Superior temporal gyrus (tissue), 1 donor: Measurements from ENCODE around the gene SQOR.

Source experiments
- DNase-seq: peaks from one replicate; pipeline ENCODE4 v3.0.0-alpha.2; 2016; ENCODE audit errors: extremely low spot score

Gene SQOR

GRCh38 chr15:45660231-45660979 is 25.6 kb downstream of the SQOR start:
- no peak for DNase-seq

GRCh38 chr15:45662375-45662774 is 27.5 kb downstream of the SQOR start:
- no peak for DNase-seq

DNA sequence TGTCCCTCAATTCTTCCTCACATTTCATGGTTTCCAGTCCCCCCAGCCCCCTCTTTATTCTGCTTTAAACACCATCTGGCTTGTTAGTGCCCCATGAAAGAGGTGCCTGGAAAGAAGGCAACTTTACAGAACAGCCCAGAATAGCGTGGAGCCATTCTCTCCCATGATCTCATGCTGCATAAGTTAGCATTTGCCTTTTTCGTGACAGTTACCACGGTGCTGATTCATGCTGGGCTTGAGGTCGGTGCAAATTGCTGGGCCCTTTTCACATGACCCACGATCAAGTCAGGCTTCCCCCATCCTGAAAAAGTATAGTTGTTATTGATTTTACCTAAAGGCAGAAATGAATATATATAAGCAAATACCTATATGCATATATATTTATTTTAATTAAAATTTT is 29.6 kb downstream of the SQOR start:
- no peak for DNase-seq

DNA sequence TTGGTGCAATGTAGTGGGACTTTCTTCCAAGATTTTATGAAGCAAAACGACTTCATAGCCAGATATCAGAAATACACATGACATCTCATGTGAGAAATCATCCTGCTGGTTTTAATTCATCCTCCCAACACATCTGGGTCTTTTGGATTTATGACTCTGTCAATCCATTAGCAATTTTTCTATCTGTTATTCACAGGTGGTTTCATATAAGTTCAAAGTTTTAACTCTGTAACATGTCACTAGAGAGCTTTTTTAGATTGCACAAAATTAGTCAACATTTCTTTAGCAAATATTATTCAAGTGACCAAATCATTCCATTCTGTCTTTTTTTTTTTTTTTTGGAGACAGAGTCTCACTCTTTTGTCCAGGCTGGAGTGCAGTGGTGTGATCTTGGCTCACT is 30.4 kb downstream of the SQOR start:
- no peak for DNase-seq

DNA sequence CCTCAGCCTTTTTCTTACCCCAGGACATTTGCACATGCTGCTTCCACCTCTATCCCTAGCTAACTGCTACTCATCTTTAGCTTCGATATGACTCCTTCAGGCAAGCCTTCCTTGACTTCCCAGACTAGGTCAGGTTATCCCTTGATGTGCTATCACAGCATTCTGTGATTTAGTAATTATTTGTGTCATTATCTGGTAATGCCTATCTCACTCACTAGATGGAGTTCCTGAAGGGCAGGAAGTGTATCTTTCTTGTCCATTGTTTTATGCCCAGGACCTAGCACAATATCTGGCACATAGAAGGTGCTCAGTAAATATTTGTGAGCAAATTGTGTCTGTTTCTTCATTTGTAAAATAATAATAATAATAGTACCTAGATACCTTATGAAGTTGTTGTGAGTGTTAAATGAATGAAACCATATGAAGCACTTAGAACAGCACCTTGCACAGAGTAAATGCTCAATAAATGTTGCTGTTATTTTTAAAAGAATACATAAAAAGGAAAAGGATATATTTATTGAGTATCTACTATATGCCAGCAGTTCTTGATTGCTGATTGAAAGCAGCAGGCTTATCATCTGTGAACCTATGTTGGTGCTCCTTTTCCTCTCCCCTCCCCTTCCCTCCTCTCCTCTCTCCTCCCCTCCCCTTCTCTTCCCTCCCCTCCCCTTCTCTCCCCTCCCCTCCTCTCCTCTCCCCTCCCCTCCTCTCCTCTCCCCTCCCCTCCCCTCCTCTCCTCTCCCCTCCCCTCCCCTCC is 31.5 kb downstream of the SQOR start:
- no peak for DNase-seq

GRCh38 chr15:45667002-45667401 is 32.2 kb downstream of the SQOR start:
- DNase-seq = no peak

DNA sequence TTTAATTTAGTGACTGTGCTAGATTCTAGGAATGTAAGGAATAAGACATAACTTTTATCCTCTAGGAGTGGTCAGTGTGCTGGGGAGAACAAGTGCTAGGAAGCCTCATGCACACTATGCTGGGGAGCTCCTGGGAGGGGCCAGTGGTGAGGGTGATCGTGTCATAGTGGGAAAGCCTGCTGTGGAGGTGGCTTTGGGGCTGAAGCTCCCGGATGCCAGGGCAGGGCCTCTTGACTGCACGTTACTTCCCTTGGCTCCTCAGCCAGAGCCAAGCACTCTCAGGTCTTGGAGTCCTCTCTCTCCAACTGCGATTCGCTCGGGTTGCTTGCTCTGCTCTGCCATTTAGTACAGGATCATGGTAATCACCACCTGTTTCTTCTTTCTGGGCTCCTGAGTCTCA is 33.6 kb downstream of the SQOR start:
- DNase-seq = no peak

DNA sequence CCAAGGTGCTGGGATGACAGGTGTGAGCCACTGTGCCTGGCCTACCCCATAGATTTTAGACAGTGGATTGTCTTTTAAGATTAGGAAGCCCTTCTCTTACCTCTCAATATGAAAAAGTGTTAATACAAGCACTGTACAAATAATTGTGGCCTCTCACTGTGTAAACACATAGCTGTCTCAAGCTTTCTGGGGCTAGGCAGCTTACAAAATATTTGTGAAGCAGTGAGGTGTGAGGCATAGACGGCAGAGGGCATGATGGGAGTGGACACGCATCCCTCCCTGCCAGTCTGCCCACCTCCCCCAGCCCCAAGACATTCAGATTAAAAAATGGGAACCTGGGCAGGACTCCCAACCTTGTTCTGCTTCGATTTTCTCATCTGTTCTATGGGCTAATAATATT is 34.6 kb downstream of the SQOR start:
- no peak for DNase-seq

GRCh38 chr15:45670091-45670490 is 35.3 kb downstream of the SQOR start:
- no peak for DNase-seq

- no peak for DNase-seq
These were observed 35.7 kb downstream of the SQOR start for GRCh38 chr15:45670511-45670910.

DNA sequence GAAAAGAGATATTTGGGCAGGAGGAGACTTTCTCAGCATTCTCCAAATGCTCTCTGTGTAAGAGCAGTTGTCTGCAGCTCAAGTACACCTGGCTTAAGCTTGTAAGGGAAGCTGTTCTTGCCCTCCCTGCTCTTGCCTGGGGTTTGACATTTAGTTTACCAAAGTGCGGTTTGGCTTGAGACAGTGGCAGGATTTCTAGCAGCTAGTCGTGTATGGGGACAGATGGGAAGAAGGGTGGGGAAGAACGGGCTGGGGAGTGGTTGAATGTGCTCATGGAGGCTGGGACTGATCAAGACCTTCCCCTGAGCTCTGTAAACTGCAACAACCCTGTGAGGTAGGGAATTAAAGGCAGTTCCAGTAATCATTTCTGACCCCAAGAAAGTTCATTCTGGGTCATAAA is 39.8 kb downstream of the SQOR start:
- DNase-seq = no peak

- DNase-seq = no peak
These were observed 43.0 kb downstream of the SQOR start for GRCh38 chr15:45677797-45678196.

GRCh38 chr15:45678459-45679178 is 43.8 kb downstream of the SQOR start:
- DNase-seq = no peak

DNA sequence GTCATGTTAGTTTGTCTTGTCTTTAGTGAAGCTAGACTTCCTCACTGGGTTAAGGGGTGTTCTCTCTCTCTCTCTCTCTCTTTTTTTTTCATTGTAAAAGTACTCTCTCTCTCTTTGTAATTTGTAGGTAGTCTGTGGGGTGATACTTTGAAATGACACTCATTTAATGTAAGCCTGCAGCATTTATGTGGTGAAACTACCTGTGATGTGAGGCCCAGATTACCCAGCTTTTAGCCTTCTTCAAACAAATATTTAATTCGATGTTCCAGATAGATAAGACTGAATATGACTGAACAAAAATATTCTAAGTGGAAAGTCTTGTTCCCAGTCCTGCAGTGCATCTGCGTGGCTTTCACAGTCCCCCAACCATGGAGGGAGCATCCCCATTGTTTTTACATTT is 49.7 kb downstream of the SQOR start:
- no peak for DNase-seq

DNA sequence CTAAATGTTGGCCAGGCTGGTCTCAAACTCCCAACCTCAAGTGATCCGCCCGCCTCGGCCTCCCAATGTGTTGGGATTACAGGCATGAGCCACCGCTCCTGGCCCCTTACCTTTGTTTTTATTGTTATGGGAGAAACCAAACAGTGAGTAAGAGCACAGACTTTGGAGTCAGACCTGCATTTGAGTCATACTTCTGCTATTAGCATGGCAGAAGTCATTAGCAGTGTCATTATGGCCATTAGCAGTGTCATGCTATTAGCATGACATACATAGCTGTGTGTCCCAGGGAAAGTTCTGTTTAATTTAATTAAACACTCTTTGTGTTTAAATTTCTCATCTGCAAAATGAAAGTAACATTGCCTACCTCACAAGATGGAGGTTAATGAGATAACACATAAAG is 54.8 kb downstream of the SQOR start:
- DNase-seq = no peak

- no peak for DNase-seq
These were observed 55.9 kb downstream of the SQOR start for GRCh38 chr15:45690581-45691260.

- no peak for DNase-seq
These were observed 66.3 kb downstream of the SQOR start for GRCh38 chr15:45701108-45701507.

- no peak for DNase-seq
These were observed 67.2 kb downstream of the SQOR start for GRCh38 chr15:45702041-45702440.

- no peak for DNase-seq
These were observed 69.0 kb downstream of the SQOR start for GRCh38 chr15:45703670-45704328.

GRCh38 chr15:45704329-45705249 is 69.8 kb downstream of the SQOR start:
- no peak for DNase-seq
